K562 (cell line): ENCODE measurements around the gene DEGS2. TPM values are rescaled to one million over a fixed set of nuclear protein-coding genes. Genes with fewer than 3 reads are reported as not detected.
A peak's percentile ranks its signal among the peaks of the same experiment; 100 is the strongest.

Experiments
- BRD9 ChIP-seq: fragments of 450-650 bp; IDR thresholded peaks from 2 replicates; pipeline ENCODE4 v1.6.1; 2018; ENCODE audit warnings: low read depth; ENCODE audit not compliant: partially characterized antibody
- CBX1 ChIP-seq: sonication (generic); IDR thresholded peaks from 2 replicates; pipeline ENCODE4 v1.6.1; 2016; ENCODE audit warnings: antibody characterized with exemption, low read depth, mild to moderate bottlenecking
- CCNT2 ChIP-seq: IDR thresholded peaks from 2 replicates; pipeline ENCODE4 v1.6.1; 2011; ENCODE audit warnings: borderline replicate concordance, low read depth, mild to moderate bottlenecking, moderate library complexity, mixed read lengths, low read length; ENCODE audit not compliant: insufficient read length; ENCODE audit errors: extremely low read depth
- CEBPG ChIP-seq, 3 experiments: fragments of 200-800 bp in 1 of 3; sonication (Bioruptor generic) in 1 of 3; sonication (generic) in 1 of 3; formaldehyde crosslinking in 1 of 3; IDR thresholded peaks in 2 of 3; conservative IDR thresholded peaks in 1 of 3; 2 replicates each; pipeline versions ENCODE4 v1.6.1 to v1.8.0; 2016 to 2022; ENCODE audit warnings: missing compliant biosample characterization in 2 of 3, missing genetic modification characterization in 2 of 3, mild to moderate bottlenecking in 1 of 3, missing genetic modification reagents in 1 of 3
- MAFF ChIP-seq: IDR thresholded peaks from 2 replicates; pipeline ENCODE4 v1.6.1; 2012; ENCODE audit warnings: low read length, improper control_type of control experiment
- MTA1 ChIP-seq: fragments of 450-650 bp; IDR thresholded peaks from 2 replicates; pipeline ENCODE4 v1.6.1; 2017; ENCODE audit warnings: borderline replicate concordance
- NKRF ChIP-seq: fragments of 450-650 bp; IDR thresholded peaks from 2 replicates; pipeline ENCODE4 v1.6.1; 2016; ENCODE audit warnings: borderline replicate concordance
- SIN3A ChIP-seq, 2 experiments: fragments of 150-350 bp in 1 of 2; IDR thresholded peaks; 2 replicates each; pipeline ENCODE4 v1.6.1; 2011 to 2016; ENCODE audit warnings: borderline replicate concordance in 2 of 2, low read depth in 2 of 2, low read length in 2 of 2, mild to moderate bottlenecking in 2 of 2, moderate library complexity in 2 of 2; ENCODE audit not compliant: control insufficient read depth in 1 of 2
- ZEB2 ChIP-seq: fragments of 450-650 bp; IDR thresholded peaks from 2 replicates; pipeline ENCODE4 v1.6.1; 2016
- ZNF766 ChIP-seq: fragments of 200-800 bp; sonication (Bioruptor generic); conservative IDR thresholded peaks from 2 replicates; pipeline ENCODE4 v1.6.1; 2016; ENCODE audit warnings: missing genetic modification characterization, missing compliant biosample characterization
- polyA plus RNA-seq, 8 experiments: library from polyadenylated mRNA; depleted of rRNA in 4 of 8; stranded (reverse) in 5 of 8; unstranded in 3 of 8; fragments of >200 nt; fragmentation: Nextera tagmentation in 2 of 8; fragmentation: Illumina TruSeq in 1 of 8; extraction: Ambion mirVana in 2 of 8; extraction: Trizol in 1 of 8; gene quantifications; 2 replicates each; pipeline versions ENCODE4 v1.2.1 to v1.2.3, GENCODE V29; 2011 to 2014; ENCODE audit warnings: inconsistent platforms in 1 of 8, missing spikeins in 1 of 8
- total RNA-seq, 7 experiments: library from RNA; depleted of rRNA in 6 of 7; stranded (reverse); fragments of >200 nt in 6 of 7; fragmentation: Illumina TruSeq in 2 of 7; extraction: Trizol in 2 of 7; gene quantifications; 2 replicates each; pipeline versions ENCODE4 v1.2.1 to v1.2.3, GENCODE V29; 2011 to 2021; ENCODE audit warnings: low replicate concordance in 1 of 7
- TF ChIP-seq, protein P1 (sequence below), 2 experiments: fragments of 450-650 bp in 1 of 2; sonication (generic) in 1 of 2; formaldehyde crosslinking in 1 of 2; IDR thresholded peaks; 2 replicates each; pipeline versions ENCODE4 v1.7.1 to v1.9.0; 2016 to 2022; ENCODE audit warnings: inconsistent platforms in 1 of 2, mild to moderate bottlenecking in 1 of 2, missing genetic modification reagents in 1 of 2
- TF ChIP-seq, protein P2 (sequence below): fragments of 250-450 bp; sonication (Bioruptor Pico); IDR thresholded peaks from 2 replicates; pipeline ENCODE4 v1.8.0; 2022; ENCODE audit warnings: inconsistent platforms, mild to moderate bottlenecking, moderate library complexity, borderline replicate concordance

DEGS2 gene
- total and polyA plus RNA-seq, 9 of the 15 experiments (the other 6 are each of a cell fraction or from before 2014, with no cell fraction given) = 0.22 to 2.9 (median 0.70) TPM

DNA sequence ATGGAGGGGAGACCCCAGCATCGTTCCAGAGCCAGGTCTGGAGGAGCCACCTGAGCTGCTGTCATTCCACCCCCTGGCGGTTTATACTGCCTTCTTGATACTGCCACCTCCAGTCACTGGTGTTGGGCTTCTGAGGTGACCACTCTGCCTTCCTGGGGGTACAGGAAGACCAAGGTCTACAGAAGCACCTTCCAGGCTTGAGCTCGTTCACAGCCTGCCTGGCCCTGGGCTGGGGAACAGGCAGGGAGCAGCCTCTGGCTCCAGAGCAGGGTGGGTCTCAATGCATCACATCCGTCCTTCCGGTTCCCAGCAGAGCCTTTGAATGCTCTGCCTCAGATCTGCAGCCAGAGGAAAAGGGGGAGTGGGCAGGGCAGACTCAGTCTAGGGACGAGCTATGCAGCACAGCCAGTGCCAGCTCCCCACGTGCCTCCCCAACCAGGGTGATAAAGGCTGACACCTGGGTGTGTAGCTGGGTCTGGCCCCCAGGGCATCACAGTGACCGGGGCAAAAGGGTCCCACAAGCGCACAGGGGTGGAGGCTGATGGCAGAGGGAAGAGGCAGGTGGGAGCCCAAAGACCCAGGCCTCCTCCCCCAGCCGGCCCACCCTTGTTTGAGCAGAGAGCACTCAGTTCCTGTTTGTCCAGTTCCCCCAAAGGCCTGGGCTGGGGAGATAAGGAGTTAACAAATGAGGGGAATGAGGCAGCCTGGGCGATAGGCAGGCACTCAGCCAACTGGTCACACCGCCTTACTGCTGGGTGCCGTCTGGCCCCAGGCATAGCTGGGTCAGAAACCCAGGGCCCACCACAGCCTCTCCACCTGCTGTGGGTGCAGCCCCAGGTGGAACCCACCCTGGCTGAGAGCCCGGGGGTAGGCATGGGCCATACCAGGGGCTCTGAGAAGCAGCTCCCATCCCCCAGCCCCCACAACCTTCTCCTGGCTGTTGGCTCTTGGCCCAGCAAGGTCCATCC, 17.1 kb downstream of the DEGS2 start (continued):
- TF ChIP-seq, protein P1, sequence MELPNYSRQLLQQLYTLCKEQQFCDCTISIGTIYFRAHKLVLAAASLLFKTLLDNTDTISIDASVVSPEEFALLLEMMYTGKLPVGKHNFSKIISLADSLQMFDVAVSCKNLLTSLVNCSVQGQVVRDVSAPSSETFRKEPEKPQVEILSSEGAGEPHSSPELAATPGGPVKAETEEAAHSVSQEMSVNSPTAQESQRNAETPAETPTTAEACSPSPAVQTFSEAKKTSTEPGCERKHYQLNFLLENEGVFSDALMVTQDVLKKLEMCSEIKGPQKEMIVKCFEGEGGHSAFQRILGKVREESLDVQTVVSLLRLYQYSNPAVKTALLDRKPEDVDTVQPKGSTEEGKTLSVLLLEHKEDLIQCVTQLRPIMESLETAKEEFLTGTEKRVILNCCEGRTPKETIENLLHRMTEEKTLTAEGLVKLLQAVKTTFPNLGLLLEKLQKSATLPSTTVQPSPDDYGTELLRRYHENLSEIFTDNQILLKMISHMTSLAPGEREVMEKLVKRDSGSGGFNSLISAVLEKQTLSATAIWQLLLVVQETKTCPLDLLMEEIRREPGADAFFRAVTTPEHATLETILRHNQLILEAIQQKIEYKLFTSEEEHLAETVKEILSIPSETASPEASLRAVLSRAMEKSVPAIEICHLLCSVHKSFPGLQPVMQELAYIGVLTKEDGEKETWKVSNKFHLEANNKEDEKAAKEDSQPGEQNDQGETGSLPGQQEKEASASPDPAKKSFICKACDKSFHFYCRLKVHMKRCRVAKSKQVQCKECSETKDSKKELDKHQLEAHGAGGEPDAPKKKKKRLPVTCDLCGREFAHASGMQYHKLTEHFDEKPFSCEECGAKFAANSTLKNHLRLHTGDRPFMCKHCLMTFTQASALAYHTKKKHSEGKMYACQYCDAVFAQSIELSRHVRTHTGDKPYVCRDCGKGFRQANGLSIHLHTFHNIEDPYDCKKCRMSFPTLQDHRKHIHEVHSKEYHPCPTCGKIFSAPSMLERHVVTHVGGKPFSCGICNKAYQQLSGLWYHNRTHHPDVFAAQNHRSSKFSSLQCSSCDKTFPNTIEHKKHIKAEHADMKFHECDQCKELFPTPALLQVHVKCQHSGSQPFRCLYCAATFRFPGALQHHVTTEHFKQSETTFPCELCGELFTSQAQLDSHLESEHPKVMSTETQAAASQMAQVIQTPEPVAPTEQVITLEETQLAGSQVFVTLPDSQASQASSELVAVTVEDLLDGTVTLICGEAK (IDR thresholded peaks at IDR 0.05) = peak; percentile 56; the same call in 1 of the 2 replicates
- TF ChIP-seq, protein P1 (CRISPR knock-in tag; IDR thresholded peaks at IDR 0.05) = no peak
- no peak for TF ChIP-seq ZNF766 (CRISPR knock-in tag)
- TF ChIP-seq SIN3A (IDR thresholded peaks at IDR 0.05; ENCODE audit: borderline replicate concordance in 2 of 2, control insufficient read depth in 1 of 2, low read depth in 2 of 2, low read length in 2 of 2) = no peak; a peak in 1 of 4 replicates
- no peak for TF ChIP-seq MTA1
- no peak for TF ChIP-seq ZEB2
- peak; percentile 81 for TF ChIP-seq CCNT2
- TF ChIP-seq MAFF = no peak
- TF ChIP-seq CEBPG (CRISPR knock-in tag; IDR thresholded peaks at IDR 0.05) = no peak
- no peak for TF ChIP-seq CEBPG (tag; conservative IDR thresholded peaks at IDR 0.05 in 1 of 2, IDR thresholded peaks at IDR 0.05 in 1 of 2)
- TF ChIP-seq BRD9 = no peak
- TF ChIP-seq NKRF = no peak
- TF ChIP-seq CBX1 = no peak
- TF ChIP-seq, protein P2, sequence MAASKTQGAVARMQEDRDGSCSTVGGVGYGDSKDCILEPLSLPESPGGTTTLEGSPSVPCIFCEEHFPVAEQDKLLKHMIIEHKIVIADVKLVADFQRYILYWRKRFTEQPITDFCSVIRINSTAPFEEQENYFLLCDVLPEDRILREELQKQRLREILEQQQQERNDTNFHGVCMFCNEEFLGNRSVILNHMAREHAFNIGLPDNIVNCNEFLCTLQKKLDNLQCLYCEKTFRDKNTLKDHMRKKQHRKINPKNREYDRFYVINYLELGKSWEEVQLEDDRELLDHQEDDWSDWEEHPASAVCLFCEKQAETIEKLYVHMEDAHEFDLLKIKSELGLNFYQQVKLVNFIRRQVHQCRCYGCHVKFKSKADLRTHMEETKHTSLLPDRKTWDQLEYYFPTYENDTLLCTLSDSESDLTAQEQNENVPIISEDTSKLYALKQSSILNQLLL = no peak
